HL-60 (cell line): ENCODE results near the gene GASK1A.

Source experiments
- DNase-seq, 2 experiments: peaks; one replicate each; pipeline ENCODE4 v3.0.0-alpha.2; 2010 to 2020; ENCODE audit warnings: low read depth in 1 of 2, low spot score in 1 of 2
- H3K27ac ChIP-seq: fragments of 250-450 bp; sonication (Bioruptor Pico); replicated peaks from 2 replicates; pipeline ENCODE4 v1.5.1; 2020; ENCODE audit warnings: mild to moderate bottlenecking, moderate library complexity
- H3K27me3 ChIP-seq: fragments of 250-450 bp; sonication (Bioruptor Pico); 2 replicates; pipeline ENCODE4 v1.5.1; 2021; ENCODE audit warnings: mild to moderate bottlenecking, moderate library complexity; ENCODE audit not compliant: insufficient read depth, poor library complexity, severe bottlenecking
- H3K4me3 ChIP-seq: replicated peaks from 2 replicates; pipeline ENCODE4 v1.5.1; 2011; ENCODE audit warnings: mild to moderate bottlenecking, control low read depth, low read length; ENCODE audit not compliant: insufficient read depth
- GABPA ChIP-seq: IDR thresholded peaks from 2 replicates; pipeline ENCODE4 v1.6.1; 2012; ENCODE audit warnings: low read depth
- POLR2AphosphoS5 ChIP-seq: IDR thresholded peaks from 2 replicates; pipeline ENCODE4 v1.6.1; 2012; ENCODE audit warnings: low read depth
- SPI1 ChIP-seq: IDR thresholded peaks from 2 replicates; pipeline ENCODE4 v1.6.1; 2012; ENCODE audit warnings: low read depth, mild to moderate bottlenecking, borderline replicate concordance
- TF ChIP-seq, protein P1 (sequence below): IDR thresholded peaks from one replicate; pipeline ENCODE4 v1.5.1; 2011; ENCODE audit warnings: low read length, control low read depth, inconsistent platforms; ENCODE audit not compliant: insufficient read depth
- TF ChIP-seq, protein P2 (sequence below): IDR thresholded peaks from 2 replicates; pipeline ENCODE4 v1.6.1; 2012; ENCODE audit warnings: low read depth; ENCODE audit not compliant: insufficient replicate concordance

The GASK1A gene

GRCh38 chr3:43014956-43015355 is 35.8 kb downstream of the GASK1A start:
- Histone ChIP-seq H3K27ac (no peak overlapping the region; the same call in 1 of the 2 replicates), H3K4me3 (no peak overlapping the region), H3K27me3 (no peaks in the 10 kb centered on the region)
- DNase-seq: no peak
- no peak for TF ChIP-seq SPI1
- no peak for TF ChIP-seq POLR2AphosphoS5
- TF ChIP-seq, protein P1, sequence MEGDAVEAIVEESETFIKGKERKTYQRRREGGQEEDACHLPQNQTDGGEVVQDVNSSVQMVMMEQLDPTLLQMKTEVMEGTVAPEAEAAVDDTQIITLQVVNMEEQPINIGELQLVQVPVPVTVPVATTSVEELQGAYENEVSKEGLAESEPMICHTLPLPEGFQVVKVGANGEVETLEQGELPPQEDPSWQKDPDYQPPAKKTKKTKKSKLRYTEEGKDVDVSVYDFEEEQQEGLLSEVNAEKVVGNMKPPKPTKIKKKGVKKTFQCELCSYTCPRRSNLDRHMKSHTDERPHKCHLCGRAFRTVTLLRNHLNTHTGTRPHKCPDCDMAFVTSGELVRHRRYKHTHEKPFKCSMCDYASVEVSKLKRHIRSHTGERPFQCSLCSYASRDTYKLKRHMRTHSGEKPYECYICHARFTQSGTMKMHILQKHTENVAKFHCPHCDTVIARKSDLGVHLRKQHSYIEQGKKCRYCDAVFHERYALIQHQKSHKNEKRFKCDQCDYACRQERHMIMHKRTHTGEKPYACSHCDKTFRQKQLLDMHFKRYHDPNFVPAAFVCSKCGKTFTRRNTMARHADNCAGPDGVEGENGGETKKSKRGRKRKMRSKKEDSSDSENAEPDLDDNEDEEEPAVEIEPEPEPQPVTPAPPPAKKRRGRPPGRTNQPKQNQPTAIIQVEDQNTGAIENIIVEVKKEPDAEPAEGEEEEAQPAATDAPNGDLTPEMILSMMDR: no peak
- TF ChIP-seq, protein P2, sequence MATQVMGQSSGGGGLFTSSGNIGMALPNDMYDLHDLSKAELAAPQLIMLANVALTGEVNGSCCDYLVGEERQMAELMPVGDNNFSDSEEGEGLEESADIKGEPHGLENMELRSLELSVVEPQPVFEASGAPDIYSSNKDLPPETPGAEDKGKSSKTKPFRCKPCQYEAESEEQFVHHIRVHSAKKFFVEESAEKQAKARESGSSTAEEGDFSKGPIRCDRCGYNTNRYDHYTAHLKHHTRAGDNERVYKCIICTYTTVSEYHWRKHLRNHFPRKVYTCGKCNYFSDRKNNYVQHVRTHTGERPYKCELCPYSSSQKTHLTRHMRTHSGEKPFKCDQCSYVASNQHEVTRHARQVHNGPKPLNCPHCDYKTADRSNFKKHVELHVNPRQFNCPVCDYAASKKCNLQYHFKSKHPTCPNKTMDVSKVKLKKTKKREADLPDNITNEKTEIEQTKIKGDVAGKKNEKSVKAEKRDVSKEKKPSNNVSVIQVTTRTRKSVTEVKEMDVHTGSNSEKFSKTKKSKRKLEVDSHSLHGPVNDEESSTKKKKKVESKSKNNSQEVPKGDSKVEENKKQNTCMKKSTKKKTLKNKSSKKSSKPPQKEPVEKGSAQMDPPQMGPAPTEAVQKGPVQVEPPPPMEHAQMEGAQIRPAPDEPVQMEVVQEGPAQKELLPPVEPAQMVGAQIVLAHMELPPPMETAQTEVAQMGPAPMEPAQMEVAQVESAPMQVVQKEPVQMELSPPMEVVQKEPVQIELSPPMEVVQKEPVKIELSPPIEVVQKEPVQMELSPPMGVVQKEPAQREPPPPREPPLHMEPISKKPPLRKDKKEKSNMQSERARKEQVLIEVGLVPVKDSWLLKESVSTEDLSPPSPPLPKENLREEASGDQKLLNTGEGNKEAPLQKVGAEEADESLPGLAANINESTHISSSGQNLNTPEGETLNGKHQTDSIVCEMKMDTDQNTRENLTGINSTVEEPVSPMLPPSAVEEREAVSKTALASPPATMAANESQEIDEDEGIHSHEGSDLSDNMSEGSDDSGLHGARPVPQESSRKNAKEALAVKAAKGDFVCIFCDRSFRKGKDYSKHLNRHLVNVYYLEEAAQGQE: no peak
- no peak for TF ChIP-seq GABPA

- Histone ChIP-seq H3K27me3 (no peaks in the 10 kb centered on the region), H3K27ac (peak overlapping the region; percentile 43), H3K4me3 (no peak overlapping the region)
- DNase-seq: no peak
- TF ChIP-seq, protein P1: no peak
- no peak for TF ChIP-seq POLR2AphosphoS5
- TF ChIP-seq, protein P2: no peak
- no peak for TF ChIP-seq SPI1
- 0 out of 2 replicates have a peak, but pooled peaks have one; percentile 7 for TF ChIP-seq GABPA
Measured at GRCh38 chr3:43015572-43015971, 36.5 kb downstream of the GASK1A start.

DNA sequence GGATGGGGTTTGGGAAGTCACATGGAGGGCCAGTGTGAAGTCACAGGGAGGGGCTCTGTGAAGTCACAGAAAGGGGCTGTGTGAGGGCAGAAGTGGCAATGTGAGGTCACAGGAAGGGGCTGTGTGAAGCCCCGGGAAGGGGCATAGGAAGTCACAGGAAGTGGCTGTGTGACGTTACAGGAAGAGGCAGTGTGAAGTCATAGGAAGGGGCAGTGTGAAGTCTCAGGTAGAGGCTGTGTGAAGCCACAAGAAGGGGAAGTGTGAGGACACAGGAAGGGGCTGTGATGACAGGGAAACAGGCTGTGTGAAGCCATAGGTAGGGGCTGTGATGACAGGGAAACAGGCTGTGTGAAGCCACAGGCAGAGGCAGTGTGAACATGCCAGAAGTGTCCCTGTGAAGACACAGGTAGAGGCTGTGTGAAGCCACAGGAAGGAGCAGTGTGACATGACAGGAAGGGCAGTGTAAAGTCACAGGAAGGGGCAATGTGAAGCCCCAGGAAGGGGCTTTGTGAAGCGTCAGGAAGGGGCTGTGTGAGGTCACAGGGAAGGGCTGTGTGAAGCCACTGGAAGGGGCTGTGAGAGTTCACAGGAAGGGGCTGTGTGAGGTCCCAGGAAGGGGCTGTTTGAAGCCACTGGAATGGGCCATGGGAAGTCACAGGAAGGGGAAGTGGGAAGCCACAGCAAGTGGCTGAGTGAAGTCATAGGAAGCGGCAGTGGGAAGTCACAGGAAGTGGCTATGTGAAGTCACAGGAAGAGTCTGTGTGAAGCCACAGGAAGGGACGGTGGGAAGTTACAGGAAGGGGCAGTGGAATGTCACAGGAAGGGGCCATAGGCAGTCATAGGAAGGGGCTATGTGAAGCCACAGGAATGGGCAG is 37.1 kb downstream of the GASK1A start:
- DNase-seq: no peak
- no peak overlapping the region for H3K4me3 ChIP-seq
- peak overlapping the region; percentile 43 for H3K27ac ChIP-seq
- TF ChIP-seq, protein P1: no peak
- TF ChIP-seq SPI1 (peak; percentile 46; the same call in 1 of the 2 replicates), POLR2AphosphoS5 (no peak), GABPA (peak; percentile 36; the same call in 1 of the 2 replicates)
- H3K27me3 ChIP-seq: no peaks in the 10 kb centered on the region
